Glomerular visceral epithelial cell (primary cell): Measurements from ENCODE around the gene TARDBP.
"Not testable (repeated sequence)": the region's sequence is repeated elsewhere in the genome, so short reads cannot be mapped to it uniquely, and the experiment has no call there.

Source experiments
- DNase-seq: peaks from one replicate; pipeline ENCODE4 v3.0.0-alpha.2; 2016; ENCODE audit errors: extremely low spot score

TARDBP gene

DNA sequence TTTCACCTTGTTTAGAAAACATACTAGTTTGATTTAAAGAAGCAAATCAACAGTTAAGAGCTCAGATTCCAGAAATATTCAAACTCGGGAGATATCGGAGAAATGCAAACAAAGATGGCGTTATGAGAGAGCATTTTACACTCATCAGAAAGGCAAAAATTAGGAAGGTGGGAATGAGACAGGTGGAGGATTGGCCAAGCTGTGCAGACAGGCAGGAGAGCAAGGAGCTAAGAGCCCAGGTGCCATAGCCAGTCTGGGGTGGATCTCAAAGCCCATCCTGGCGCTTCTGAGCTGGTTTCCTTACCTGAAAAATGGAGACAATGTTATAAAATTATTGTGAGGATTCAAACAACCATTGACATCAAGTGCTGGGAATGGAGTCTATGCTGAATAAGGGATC lies 19.6 kb upstream of the TARDBP start:
- no peak for DNase-seq

GRCh38 chr1:10996100-10996499 lies 16.4 kb upstream of the TARDBP start:
- DNase-seq: no peak

- DNase-seq: no peak
Observed at GRCh38 chr1:11000526-11000925, 11.9 kb upstream of the TARDBP start.

DNA sequence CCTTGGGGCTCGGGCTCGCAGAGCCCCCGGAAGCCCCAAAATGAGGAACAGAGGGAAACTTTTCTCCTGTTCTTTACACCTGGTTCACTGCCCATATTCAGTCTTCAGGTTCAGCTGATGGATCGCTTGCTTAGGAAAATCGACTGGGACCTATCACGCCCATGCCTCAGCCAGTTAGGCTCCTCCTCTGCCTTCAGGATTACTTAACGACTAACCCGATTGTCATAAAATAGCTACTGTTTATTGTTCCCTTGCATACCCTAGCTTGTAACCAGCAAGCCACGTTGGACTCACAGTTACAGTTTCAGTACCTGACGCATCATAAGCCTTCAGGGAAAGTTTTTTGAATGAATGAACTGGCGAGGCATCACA lies 692 bp downstream of the TARDBP start:
- no peak for DNase-seq

GRCh38 chr1:11019358-11019757 lies 6.9 kb downstream of the TARDBP start:
- DNase-seq: not testable (repeated sequence)

DNA sequence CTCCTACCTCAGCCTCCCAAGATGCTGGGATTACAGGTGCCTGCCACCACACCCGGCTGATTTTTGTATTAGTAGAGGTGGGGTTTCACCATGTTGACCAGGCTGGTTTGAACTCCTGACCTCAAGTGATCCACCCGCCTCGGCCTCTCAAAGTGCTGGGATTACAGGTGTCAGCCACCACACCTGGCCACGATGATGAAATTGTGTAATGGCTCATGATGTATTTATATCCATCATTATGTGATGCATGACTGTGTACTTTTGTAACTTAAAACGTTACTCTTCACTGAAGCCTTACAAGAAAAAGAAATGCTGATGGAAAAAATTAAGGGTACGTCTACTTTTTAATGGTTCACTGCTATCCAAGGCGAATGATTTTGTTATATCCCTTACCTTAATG lies 7.5 kb downstream of the TARDBP start:
- no peak for DNase-seq

DNA sequence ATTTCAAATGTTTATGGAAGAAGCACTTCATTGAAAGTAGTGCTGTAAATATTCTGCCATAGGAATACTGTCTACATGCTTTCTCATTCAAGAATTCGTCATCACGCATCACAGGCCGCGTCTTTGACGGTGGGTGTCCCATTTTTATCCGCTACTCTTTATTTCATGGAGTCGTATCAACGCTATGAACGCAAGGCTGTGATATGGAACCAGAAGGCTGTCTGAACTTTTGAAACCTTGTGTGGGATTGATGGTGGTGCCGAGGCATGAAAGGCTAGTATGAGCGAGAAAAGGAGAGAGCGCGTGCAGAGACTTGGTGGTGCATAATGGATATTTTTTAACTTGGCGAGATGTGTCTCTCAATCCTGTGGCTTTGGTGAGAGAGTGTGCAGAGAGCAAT lies 10.7 kb downstream of the TARDBP start:
- no peak for DNase-seq

GRCh38 chr1:11024154-11024873 lies 11.9 kb downstream of the TARDBP start:
- no peak for DNase-seq

GRCh38 chr1:11024874-11025203 lies 12.4 kb downstream of the TARDBP start:
- DNase-seq: no peak

DNA sequence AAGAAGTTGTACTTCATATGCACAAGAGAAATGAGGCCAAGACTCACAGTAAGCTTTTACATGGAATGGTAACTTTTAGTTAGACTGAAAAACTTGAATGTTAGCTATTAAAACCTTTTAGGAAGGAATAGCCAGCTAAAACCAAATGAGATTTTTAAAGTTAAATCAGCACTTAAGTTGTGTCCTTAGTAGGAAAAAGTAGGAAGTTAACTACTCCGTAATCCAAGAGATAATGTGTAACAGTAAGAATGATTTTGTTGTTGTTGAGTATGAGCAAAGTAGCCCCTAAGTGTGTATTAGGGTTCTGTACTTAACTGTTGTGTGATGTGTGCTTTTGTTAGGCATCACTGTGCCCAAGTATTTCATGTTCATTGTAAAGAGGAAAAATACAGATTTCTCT lies 13.2 kb downstream of the TARDBP start:
- DNase-seq: no peak

DNA sequence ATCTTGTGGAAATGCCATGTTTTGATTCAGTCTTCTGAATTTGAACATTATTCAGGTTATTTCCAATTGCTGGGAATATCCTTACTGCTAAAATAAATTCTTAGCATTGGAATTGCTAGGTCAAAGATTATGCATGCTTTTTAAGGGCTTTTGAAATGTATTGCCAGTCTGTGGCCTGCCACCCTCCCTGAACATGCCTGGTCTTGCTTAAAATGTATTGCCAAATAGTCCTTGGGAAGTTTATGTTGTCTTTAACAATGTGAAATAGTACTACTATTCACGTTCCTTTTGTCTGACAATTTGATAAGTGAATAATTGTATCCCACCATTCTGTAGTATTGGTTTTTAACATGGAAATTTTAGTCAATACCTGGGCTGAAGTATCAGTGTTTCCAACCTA lies 13.6 kb downstream of the TARDBP start:
- no peak for DNase-seq

DNA sequence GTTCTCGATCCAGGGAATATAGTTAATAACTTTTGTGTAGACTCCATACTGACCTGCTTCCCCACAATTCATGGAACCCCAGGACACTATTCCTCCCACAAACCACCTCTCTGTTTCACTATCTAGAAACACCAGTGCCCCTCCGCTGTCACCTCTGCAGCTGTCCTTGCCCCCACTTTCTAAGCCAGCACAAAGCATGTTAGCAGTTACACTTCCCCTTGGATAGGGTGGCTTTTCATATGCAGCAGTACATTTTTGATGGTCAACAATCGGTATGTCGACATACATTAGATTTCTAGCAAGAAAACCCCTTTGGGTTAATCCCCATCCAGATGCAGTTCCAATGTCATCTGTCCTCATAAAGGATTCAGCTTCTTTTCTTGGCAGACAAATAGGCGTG lies 14.4 kb downstream of the TARDBP start:
- DNase-seq: no peak

- no peak for DNase-seq
Observed at GRCh38 chr1:11027316-11027715, 14.9 kb downstream of the TARDBP start.

- no peak for DNase-seq
Observed at GRCh38 chr1:11028018-11028417, 15.6 kb downstream of the TARDBP start.

GRCh38 chr1:11030865-11031264 lies 18.4 kb downstream of the TARDBP start:
- DNase-seq: no peak

GRCh38 chr1:11031624-11032262 lies 19.3 kb downstream of the TARDBP start:
- no peak for DNase-seq

DNA sequence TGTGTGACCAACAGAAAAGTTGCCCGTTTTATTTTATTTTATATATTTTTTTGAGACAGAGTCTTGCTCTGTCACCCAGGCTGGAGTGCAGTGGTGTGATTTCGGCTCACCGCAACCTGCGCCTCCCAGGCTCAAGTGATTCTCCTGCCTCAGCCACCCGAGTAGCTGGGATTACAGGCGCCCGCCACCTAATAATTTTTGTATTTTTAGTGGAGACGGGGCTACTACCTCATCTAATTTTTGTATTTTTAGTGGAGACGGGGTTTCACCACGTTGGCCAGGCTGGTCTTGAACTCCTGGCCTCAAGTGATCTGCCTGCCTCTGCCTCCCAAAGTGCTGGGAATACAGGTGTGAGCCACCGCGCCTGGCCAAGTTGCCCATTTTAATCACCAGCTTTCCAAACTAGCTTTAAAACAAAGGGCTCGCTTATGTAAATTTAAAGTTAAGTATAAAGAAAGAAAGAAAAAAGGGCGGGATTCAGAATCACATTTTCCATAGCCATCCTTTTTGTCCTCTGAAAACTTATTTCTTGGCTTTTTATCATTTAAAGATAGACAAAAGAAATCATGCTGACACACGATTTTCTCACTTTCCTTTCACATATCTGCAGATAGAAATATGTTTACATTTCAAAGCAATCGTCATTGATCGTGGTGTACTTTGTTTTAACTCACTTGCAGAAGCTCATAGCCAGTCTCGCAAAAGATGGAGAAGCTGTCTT lies 24.7 kb downstream of the TARDBP start:
- DNase-seq: not testable (repeated sequence)

- DNase-seq: peak; percentile 81
Observed at GRCh38 chr1:11037740-11038182, 25.3 kb downstream of the TARDBP start.

GRCh38 chr1:11039351-11040104 lies 27.1 kb downstream of the TARDBP start:
- DNase-seq: no peak

- not testable (repeated sequence) for DNase-seq
Observed at GRCh38 chr1:11040105-11040429, 27.6 kb downstream of the TARDBP start.

- no peak for DNase-seq
Observed at GRCh38 chr1:11041048-11041447, 28.6 kb downstream of the TARDBP start.

DNA sequence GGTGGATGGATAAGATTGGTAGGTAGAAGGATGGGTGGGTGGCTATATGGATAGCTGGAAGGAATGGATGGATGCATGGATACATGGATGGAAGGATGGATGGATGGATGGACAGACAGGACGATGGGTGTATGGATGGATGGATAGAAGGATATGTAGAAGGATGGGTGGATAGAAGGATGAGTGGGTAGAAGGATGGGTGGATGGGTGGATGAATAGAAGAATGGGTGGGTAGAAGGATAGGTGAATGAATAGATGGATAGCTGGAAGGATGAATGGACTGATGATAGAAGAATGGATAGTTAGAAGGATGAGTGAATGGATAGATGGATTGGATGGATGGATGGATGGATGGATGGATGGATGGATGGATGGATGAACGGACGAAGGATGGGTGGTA lies 29.6 kb downstream of the TARDBP start:
- no peak for DNase-seq
